ENCODE measurements around the gene MYO1H.

Gene MYO1H

GRCh38 chr12:109347589-109347988 is at the start of gene MYO1H:
MYO1H (plus strand) TSS chr12:109347900; CDS start chr12:109347961, 61 bp downstream.
- no peak for DNase-seq (ENCODE audit: extremely low read depth, insufficient read length)
- no peak within 1 kb of the TSS for H3K4me3 ChIP-seq (replicated peaks; ENCODE audit: low read depth, low read length)
- H3K27me3 ChIP-seq (replicated peaks; ENCODE audit: control insufficient read depth, insufficient read depth, low read length): no peaks in the 10 kb centered on the region
- no peaks in the 10 kb centered on the region for H3K36me3 ChIP-seq (ENCODE audit: control insufficient read depth, insufficient read depth, low read length)
- TF ChIP-seq CTCF (IDR thresholded peaks at IDR 0.05; ENCODE audit: insufficient read depth, low read length, poor library complexity, severe bottlenecking): no peak

GRCh38 chr12:109299849-109300248 is 47.9 kb upstream of the MYO1H start:
- H3K4me3 ChIP-seq (replicated peaks; ENCODE audit: low read depth, low read length): no peak overlapping the region
- no peaks in the 10 kb centered on the region for H3K36me3 ChIP-seq (ENCODE audit: control insufficient read depth, insufficient read depth, low read length)
- TF ChIP-seq CTCF (IDR thresholded peaks at IDR 0.05; ENCODE audit: insufficient read depth, low read length, poor library complexity, severe bottlenecking): no peak
- no peak for DNase-seq (ENCODE audit: extremely low read depth, insufficient read length)
- peaks cover 4% of the 10 kb centered on the region for H3K27me3 ChIP-seq (replicated peaks; ENCODE audit: control insufficient read depth, insufficient read depth, low read length)

GRCh38 chr12:109301643-109302168 is 46.0 kb upstream of the MYO1H start:
- DNase-seq (ENCODE audit: extremely low read depth, insufficient read length): no peak
- TF ChIP-seq CTCF (IDR thresholded peaks at IDR 0.05; ENCODE audit: insufficient read depth, low read length, poor library complexity, severe bottlenecking): no peak
- H3K4me3 ChIP-seq (replicated peaks; ENCODE audit: low read depth, low read length): no peak overlapping the region
- H3K27me3 ChIP-seq (replicated peaks; ENCODE audit: control insufficient read depth, insufficient read depth, low read length): peaks cover 3% of the 10 kb centered on the region
- H3K36me3 ChIP-seq (ENCODE audit: control insufficient read depth, insufficient read depth, low read length): no peaks in the 10 kb centered on the region

- TF ChIP-seq CTCF (IDR thresholded peaks at IDR 0.05; ENCODE audit: insufficient read depth, low read length, poor library complexity, severe bottlenecking): peak; percentile 38
- H3K27me3 ChIP-seq (replicated peaks; ENCODE audit: control insufficient read depth, insufficient read depth, low read length): peaks cover 3% of the 10 kb centered on the region
- H3K4me3 ChIP-seq (replicated peaks; ENCODE audit: low read depth, low read length): no peak overlapping the region
- no peak for DNase-seq (ENCODE audit: extremely low read depth, insufficient read length)
- H3K36me3 ChIP-seq (ENCODE audit: control insufficient read depth, insufficient read depth, low read length): no peaks in the 10 kb centered on the region
Observed at GRCh38 chr12:109302358-109302757, 45.3 kb upstream of the MYO1H start.

- Histone ChIP-seq H3K36me3 (ENCODE audit: control insufficient read depth, insufficient read depth, low read length) (no peaks in the 10 kb centered on the region), H3K27me3 (replicated peaks; ENCODE audit: control insufficient read depth, insufficient read depth, low read length) (peaks cover 3% of the 10 kb centered on the region), H3K4me3 (replicated peaks; ENCODE audit: low read depth, low read length) (no peak overlapping the region)
- DNase-seq (ENCODE audit: extremely low read depth, insufficient read length): no peak
- no peak for TF ChIP-seq CTCF (IDR thresholded peaks at IDR 0.05; ENCODE audit: insufficient read depth, low read length, poor library complexity, severe bottlenecking)
Observed at GRCh38 chr12:109302770-109303169, 44.9 kb upstream of the MYO1H start.

- H3K36me3 ChIP-seq (ENCODE audit: control insufficient read depth, insufficient read depth, low read length): no peaks in the 10 kb centered on the region
- H3K4me3 ChIP-seq (replicated peaks; ENCODE audit: low read depth, low read length): no peak overlapping the region
- peaks cover 3% of the 10 kb centered on the region for H3K27me3 ChIP-seq (replicated peaks; ENCODE audit: control insufficient read depth, insufficient read depth, low read length)
- no peak for TF ChIP-seq CTCF (IDR thresholded peaks at IDR 0.05; ENCODE audit: insufficient read depth, low read length, poor library complexity, severe bottlenecking)
- DNase-seq (ENCODE audit: extremely low read depth, insufficient read length): no peak
Observed at GRCh38 chr12:109304485-109304884, 43.2 kb upstream of the MYO1H start.

All from GM06990 (cell line).